Activated effector memory CD4-positive, alpha-beta T cell treated with anti-CD3 and anti-CD28 coated beads, Interleukin-2, amount 50 U/mL, for 16 hours (primary cell): ENCODE measurements around the gene PAQR8.

Experiments used
- DNase-seq: peaks from one replicate; pipeline ENCODE4 v3.0.0-alpha.2; 2020

Gene PAQR8

DNA sequence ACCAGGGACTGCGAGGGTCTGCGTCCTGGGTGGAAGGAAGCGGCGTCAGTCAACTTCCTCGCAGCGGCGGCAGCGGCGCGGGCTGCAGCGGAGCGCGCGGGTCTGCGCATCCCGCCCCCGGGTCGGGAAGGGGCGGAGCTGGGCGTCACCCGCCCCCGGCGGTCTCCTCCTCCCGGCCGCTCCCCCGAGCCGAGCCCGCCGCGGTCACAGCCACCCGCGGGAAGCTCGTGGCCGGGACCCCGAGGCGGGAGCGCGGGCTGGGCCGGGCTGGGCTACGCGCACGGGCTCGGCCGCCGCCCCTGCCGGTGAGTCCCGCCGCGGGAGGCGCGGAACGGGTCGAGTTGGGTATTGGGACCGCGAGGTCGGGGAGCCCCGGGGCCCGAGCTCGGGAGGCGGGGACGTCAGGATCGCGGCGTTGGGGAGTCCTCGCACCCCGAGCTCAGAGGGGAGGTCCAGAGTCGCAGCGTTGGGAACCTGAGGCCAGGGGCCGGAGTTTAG is at the start of gene PAQR8:
TSS of gene PAQR8 (plus strand) at position 207 of the 498 bp plus-strand sequence. CDS start 41,063 bp downstream, outside the sequence.
- peak; percentile 93 for DNase-seq

- no peak for DNase-seq
Observed at GRCh38 chr6:52312461-52312860, 49.5 kb upstream of the PAQR8 start.

- DNase-seq, result no peak
Observed at GRCh38 chr6:52314752-52315151, 47.2 kb upstream of the PAQR8 start.

DNA sequence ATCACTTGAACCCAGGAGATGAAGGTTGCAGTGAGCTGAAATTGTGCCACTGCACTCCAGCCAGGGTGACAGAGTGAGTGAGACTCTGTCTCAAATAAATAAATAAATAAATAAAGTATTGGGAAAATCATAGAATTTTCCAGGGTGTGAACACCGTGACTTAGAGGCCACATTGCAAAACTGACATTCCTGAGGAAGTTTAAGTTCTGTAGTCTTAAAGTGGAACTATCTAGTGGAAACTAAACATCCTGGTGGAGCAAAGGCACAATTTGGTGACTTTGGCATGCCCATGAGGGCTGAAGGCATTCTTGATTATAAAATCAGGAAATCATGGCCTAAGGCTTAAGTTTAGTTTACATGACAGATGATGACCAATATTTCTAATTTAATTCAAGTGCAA is 44.7 kb upstream of the PAQR8 start:
- no peak for DNase-seq

GRCh38 chr6:52317841-52318581 is 43.9 kb upstream of the PAQR8 start:
- no peak for DNase-seq

GRCh38 chr6:52324189-52324588 is 37.8 kb upstream of the PAQR8 start:
- DNase-seq, result no peak

- no peak for DNase-seq
Observed at GRCh38 chr6:52325695-52326471, 36.1 kb upstream of the PAQR8 start.

DNA sequence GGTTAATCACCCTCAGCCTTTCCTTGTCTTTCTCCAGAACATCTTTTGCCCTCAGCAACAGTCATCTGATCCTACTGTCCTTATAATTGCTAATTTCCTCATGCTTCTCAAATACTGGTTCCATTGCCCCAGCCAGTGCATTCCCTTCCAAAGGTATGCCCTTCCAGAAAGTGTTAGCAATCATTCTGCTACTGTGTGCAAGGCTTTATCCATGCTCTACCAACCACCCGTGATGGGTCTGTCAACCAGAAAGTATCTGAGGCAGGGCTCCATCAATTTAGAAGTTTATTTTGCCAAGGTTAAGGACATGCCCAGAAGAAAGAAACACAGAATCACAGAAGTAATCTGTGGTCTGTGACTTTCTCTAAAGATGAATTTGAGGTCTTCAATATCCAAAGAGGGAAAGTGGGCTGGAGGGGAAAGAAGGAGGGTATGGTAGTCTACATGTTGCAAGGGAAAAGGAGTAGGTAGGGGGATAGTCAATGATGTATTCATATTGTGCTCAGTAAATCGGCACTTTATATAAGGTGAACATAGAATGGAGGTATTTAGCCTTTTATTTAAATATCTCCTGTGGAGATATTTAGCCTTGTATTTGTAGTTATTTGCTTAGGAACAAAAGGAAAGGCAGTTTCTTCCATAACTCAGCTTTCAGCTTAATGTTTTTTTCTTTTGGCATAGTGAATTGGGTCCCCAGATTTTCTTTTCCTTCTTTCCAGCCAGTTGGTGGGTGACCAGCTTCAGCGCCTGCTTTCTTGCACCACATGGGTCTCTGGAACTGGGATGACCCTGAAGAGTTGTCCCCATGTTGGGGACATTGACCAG is 35.2 kb upstream of the PAQR8 start:
- no peak for DNase-seq

GRCh38 chr6:52328303-52328662 is 33.7 kb upstream of the PAQR8 start:
- no peak for DNase-seq

DNA sequence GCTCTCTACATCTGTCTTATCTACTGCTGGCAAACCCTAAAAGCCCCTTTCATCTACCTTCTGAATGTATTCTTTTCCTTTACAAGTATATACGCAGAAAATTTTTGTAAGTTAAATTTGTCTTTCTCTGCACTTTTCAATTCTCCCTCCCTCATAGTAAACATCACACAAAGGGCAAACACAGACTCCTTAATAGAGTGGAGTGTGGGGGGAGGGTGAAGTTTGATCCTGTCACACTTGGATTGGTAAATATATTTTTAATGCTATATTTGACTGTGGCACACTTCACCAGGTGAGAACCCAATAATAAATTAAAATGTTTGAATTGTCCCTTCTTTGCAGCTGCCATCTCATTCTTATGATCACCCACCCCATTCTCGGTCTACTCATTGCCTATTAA is 33.2 kb upstream of the PAQR8 start:
- DNase-seq, result no peak

- DNase-seq, result no peak
Observed at GRCh38 chr6:52330470-52330869, 31.5 kb upstream of the PAQR8 start.

GRCh38 chr6:52331793-52332457 is 30.0 kb upstream of the PAQR8 start:
- DNase-seq, result no peak

GRCh38 chr6:52333840-52334200 is 28.1 kb upstream of the PAQR8 start:
- DNase-seq, result no peak

DNA sequence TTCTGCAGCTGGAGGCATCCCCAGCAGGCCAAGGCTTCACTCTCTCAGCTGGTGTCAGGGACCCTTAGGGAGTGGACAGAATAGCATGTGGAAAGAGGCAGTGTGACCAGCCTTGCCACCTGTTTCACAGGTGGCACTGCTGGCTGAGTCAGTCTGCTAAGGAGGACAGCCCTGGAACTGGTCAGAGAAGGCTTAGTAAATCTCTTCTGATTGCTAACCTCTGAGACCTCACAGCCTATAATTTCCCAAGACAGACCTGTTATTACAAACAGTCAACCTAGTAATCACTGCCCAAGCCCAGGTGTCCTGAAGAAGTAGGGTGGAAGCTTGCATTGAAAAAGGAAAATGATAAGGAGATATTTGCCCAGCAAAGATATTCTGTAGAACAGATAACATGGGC is 26.4 kb upstream of the PAQR8 start:
- DNase-seq, result no peak

- no peak for DNase-seq
Observed at GRCh38 chr6:52336919-52337561, 24.9 kb upstream of the PAQR8 start.

- DNase-seq, result no peak
Observed at GRCh38 chr6:52337633-52338290, 24.2 kb upstream of the PAQR8 start.

GRCh38 chr6:52340603-52340880 is 21.4 kb upstream of the PAQR8 start:
- DNase-seq, result no peak

DNA sequence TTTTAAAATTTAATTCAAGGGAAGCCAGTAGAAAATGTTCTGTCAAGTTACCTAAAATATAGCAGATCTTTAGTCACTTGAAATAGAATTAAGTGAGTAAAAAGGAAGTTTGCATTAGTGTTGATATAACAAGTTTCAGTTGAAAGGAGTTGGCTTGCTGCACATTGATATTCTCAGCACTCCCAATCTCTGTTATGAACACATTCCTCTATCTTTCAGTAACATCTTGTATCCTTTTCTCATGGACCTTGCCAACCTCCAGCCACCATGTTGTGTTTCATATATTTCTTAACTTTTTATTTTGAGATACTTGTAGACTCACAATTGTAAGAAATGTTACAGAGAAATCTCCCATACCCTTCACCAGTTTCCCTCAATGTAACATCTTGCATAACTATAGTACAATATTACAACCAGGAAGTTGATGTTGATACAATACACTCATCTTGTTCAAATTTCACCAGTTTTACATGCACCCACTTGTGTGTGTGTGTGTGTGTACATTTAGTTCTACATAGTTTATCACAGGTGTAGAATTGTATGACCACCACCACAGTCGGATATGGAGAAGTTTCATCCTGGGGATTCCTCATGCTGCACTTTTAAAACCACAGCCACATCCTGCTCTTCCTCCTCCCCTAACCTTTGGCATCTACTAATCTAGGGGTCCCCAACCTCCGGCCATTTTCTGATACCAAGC is 20.2 kb upstream of the PAQR8 start:
- DNase-seq, result no peak

GRCh38 chr6:52345311-52345710 is 16.6 kb upstream of the PAQR8 start:
- no peak for DNase-seq

- DNase-seq, result no peak
Observed at GRCh38 chr6:52346503-52346902, 15.4 kb upstream of the PAQR8 start.

GRCh38 chr6:52347818-52348217 is 14.1 kb upstream of the PAQR8 start:
- no peak for DNase-seq

DNA sequence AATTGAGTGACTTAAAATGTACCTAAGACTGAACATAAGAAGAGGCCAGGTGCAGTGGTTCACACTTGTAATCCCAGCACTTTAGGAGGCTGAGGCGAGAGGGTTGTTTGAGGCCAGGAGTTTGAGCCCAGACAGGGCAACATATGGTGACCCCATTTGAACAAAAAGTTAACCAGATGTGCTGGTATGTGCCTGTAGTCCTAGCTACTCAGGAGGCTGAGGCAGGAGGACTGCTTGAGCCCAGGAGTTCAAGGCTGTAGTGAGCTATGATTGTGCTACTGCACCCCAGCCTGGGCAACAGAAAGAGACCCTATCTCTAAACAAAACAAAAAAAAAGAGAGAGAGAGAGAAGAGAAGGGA is 10.1 kb upstream of the PAQR8 start:
- no peak for DNase-seq
